Measurements from ENCODE around the gene AMZ1. TPM values are rescaled to one million over a fixed set of nuclear protein-coding genes. Genes with fewer than 3 reads are reported as not detected.

Gene AMZ1
- total and polyA plus RNA-seq, 10 of the 15 experiments (the other 5 are each of a cell fraction or from before 2014, with no cell fraction given), result 0.02 to 2.0 (median 0.69) TPM

DNA sequence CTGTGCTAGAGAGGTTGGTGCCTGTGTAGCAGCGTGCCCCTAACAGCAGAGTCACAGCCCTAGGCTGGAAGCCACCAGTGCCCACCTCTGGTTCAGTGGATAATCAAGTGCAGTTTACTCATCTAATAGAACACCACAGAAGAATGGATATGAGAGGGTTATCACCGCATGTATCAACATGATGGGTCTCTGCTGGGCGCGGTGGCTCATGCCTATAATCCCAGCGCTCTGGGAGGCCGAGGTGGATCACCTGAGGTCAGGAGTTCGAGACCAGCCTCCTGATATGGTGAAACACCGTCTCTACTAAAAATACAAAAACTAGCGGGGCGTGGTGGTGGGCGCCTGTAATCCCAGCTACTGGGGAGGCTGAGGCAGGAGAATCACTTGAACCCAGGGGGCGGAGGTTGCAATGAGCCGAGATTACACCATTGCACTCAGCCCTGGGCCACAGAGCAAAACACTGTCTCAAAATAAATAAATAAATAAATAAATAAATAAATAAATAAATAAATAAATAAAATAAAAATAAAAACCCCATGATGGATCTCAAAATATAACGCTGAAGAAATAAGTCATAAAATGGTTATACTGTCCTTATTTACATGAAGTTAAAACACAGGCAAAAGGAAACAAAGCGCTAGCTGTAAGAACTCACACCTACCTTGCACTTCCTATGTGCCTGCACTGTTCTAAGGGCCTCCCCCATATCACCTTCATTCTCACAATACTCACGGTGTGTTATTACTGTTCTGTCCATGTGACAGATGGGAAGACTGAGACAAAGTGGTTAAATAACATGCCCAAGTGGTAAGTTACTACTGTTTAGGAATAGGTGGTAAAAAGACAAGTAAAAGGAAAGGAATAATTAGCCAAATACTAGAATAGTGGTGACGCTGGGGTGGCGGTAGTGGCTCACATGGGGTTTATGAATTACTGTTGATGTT is 70.9 kb downstream of the AMZ1 start (continued):
- TF ChIP-seq, protein P1, sequence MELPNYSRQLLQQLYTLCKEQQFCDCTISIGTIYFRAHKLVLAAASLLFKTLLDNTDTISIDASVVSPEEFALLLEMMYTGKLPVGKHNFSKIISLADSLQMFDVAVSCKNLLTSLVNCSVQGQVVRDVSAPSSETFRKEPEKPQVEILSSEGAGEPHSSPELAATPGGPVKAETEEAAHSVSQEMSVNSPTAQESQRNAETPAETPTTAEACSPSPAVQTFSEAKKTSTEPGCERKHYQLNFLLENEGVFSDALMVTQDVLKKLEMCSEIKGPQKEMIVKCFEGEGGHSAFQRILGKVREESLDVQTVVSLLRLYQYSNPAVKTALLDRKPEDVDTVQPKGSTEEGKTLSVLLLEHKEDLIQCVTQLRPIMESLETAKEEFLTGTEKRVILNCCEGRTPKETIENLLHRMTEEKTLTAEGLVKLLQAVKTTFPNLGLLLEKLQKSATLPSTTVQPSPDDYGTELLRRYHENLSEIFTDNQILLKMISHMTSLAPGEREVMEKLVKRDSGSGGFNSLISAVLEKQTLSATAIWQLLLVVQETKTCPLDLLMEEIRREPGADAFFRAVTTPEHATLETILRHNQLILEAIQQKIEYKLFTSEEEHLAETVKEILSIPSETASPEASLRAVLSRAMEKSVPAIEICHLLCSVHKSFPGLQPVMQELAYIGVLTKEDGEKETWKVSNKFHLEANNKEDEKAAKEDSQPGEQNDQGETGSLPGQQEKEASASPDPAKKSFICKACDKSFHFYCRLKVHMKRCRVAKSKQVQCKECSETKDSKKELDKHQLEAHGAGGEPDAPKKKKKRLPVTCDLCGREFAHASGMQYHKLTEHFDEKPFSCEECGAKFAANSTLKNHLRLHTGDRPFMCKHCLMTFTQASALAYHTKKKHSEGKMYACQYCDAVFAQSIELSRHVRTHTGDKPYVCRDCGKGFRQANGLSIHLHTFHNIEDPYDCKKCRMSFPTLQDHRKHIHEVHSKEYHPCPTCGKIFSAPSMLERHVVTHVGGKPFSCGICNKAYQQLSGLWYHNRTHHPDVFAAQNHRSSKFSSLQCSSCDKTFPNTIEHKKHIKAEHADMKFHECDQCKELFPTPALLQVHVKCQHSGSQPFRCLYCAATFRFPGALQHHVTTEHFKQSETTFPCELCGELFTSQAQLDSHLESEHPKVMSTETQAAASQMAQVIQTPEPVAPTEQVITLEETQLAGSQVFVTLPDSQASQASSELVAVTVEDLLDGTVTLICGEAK (IDR thresholded peaks at IDR 0.05; ENCODE audit: borderline replicate concordance), result peak; percentile 39; the same call in 1 of the 2 replicates
- TF ChIP-seq IKZF2 (IDR thresholded peaks at IDR 0.05) (peak; percentile 39 to 46; a peak in 2 of 4 replicates), POLR2AphosphoS5 (IDR thresholded peaks at IDR 0.05; ENCODE audit: low read length) (no peak)
- TF ChIP-seq, protein P2, sequence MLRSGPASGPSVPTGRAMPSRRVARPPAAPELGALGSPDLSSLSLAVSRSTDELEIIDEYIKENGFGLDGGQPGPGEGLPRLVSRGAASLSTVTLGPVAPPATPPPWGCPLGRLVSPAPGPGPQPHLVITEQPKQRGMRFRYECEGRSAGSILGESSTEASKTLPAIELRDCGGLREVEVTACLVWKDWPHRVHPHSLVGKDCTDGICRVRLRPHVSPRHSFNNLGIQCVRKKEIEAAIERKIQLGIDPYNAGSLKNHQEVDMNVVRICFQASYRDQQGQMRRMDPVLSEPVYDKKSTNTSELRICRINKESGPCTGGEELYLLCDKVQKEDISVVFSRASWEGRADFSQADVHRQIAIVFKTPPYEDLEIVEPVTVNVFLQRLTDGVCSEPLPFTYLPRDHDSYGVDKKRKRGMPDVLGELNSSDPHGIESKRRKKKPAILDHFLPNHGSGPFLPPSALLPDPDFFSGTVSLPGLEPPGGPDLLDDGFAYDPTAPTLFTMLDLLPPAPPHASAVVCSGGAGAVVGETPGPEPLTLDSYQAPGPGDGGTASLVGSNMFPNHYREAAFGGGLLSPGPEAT (IDR thresholded peaks at IDR 0.05; ENCODE audit: low read depth), result no peak

Data from GM12878 (cell line).